ENCODE measurements around the gene SPARCL1. TPM values are rescaled to one million over a fixed set of nuclear protein-coding genes. Genes with fewer than 3 reads are reported as not detected.

Gene SPARCL1
- total and polyA plus RNA-seq, 2 donors (not counting 1 experiment from before 2014, with no cell fraction given) = not detected

- no peak overlapping the region for H3K4me2 ChIP-seq (replicated peaks; ENCODE audit: low read depth, low read length, poor library complexity, severe bottlenecking)
- no peaks in the 10 kb centered on the region for H3K9me3 Mint-ChIP-seq (ENCODE audit: insufficient read depth)
- TF ChIP-seq, protein P1, sequence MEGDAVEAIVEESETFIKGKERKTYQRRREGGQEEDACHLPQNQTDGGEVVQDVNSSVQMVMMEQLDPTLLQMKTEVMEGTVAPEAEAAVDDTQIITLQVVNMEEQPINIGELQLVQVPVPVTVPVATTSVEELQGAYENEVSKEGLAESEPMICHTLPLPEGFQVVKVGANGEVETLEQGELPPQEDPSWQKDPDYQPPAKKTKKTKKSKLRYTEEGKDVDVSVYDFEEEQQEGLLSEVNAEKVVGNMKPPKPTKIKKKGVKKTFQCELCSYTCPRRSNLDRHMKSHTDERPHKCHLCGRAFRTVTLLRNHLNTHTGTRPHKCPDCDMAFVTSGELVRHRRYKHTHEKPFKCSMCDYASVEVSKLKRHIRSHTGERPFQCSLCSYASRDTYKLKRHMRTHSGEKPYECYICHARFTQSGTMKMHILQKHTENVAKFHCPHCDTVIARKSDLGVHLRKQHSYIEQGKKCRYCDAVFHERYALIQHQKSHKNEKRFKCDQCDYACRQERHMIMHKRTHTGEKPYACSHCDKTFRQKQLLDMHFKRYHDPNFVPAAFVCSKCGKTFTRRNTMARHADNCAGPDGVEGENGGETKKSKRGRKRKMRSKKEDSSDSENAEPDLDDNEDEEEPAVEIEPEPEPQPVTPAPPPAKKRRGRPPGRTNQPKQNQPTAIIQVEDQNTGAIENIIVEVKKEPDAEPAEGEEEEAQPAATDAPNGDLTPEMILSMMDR (IDR thresholded peaks at IDR 0.05) = no peak
- TF ChIP-seq EZH2 (IDR thresholded peaks at IDR 0.05; ENCODE audit: borderline replicate concordance, insufficient read depth, low read depth, low read length, poor library complexity, severe bottlenecking) = no peak
- CTCF ChIA-PET = no interaction called here
- no peaks in the 10 kb centered on the region for H3K4me1 ChIP-seq (ENCODE audit: control insufficient read depth in 2 of 2, insufficient read depth in 2 of 2, low read length in 2 of 2)
- DNase-seq (no peak), ATAC-seq (ENCODE audit: low read depth) (no peak)
- H2AFZ ChIP-seq (ENCODE audit: insufficient read depth, low read depth, low read length, poor library complexity, severe bottlenecking) = no peak overlapping the region
- intact Hi-C loops (cut with micrococcal nuclease) = no loop called here
- peaks cover 3% of the 10 kb centered on the region for H3K4me1 Mint-ChIP-seq
- 88% methylated on average over 1 of the region's 2 CpGs for whole genome bisulfite sequencing (ENCODE audit: insufficient coverage)
- H3K27ac Mint-ChIP-seq = no peak overlapping the region
- no peaks in the 10 kb centered on the region for H3K79me2 ChIP-seq (ENCODE audit: control insufficient read depth, insufficient read depth, low read length)
- no peaks in the 10 kb centered on the region for H3K27me3 Mint-ChIP-seq
- POLR2A ChIA-PET = no interaction called here
- no peaks in the 10 kb centered on the region for H3K36me3 ChIP-seq (replicated peaks in 1 of 2; ENCODE audit: control extremely low read depth in 1 of 2, control insufficient read depth in 1 of 2, extremely low read depth in 1 of 2, insufficient read depth in 2 of 2, low read length in 1 of 2)
- no peaks in the 10 kb centered on the region for H4K20me1 ChIP-seq (ENCODE audit: control insufficient read depth, insufficient read depth, low read length, poor library complexity, severe bottlenecking)
- no peak overlapping the region for H3K27ac ChIP-seq (ENCODE audit: low read length in 2 of 2)
- peaks cover 0 to 12% (median 3%) of the 10 kb centered on the region in 3 donors for H3K9me3 ChIP-seq (ENCODE audit: control extremely low read depth in 1 of 3, control insufficient read depth in 2 of 3, insufficient read depth in 1 of 3, low read length in 2 of 3)
- no peak overlapping the region for H3K4me3 Mint-ChIP-seq
- H3K9ac ChIP-seq (ENCODE audit: low read length) = no peak overlapping the region
- no peak overlapping the region for H3K4me3 ChIP-seq (ENCODE audit: control extremely low read depth in 1 of 5, extremely low read depth in 1 of 5, insufficient read depth in 1 of 5, low read depth in 2 of 5, low read length in 4 of 5)
- H3K27me3 ChIP-seq (replicated peaks in 1 of 4; ENCODE audit: control extremely low read depth in 1 of 4, control insufficient read depth in 3 of 4, insufficient read depth in 4 of 4, low read length in 3 of 4) = no peaks in the 10 kb centered on the region
These were observed 37.7 kb downstream of the SPARCL1 start for GRCh38 chr4:87491436-87491835.

DNA sequence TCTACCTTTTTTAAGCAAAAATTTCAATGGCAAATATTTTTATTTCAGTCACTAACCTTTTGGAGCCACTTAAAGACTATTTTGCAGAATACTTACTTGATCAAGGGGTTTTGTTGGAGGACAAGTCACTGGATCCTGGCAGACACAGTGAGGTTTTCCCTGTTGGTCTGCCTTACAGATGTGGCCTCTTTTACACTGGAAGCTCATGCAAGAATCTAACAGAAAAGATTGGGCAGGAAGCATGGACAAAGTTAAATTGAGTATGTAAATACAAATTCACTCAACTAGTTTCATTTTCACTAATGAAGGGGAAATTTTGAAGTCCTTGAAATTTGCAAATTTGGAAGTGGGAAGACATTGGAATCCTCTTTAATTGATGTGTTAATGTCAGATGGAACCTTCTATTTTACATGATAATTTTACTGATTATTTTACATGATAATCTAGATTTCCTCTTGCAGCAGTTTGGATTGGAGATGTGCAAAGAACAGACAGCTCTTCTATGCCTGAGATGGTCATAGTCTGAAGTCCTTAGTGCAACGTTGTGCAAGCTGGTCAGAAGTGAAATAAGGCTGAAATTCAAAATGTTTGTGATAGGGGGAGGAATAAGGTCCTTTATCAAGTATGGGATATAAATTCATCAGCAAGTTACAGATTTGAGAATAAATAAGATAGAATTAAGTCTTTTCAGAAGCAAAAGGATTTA lies 38.4 kb downstream of the SPARCL1 start:
- TF ChIP-seq, protein P1 (IDR thresholded peaks at IDR 0.05) = no peak
- TF ChIP-seq EZH2 (IDR thresholded peaks at IDR 0.05; ENCODE audit: borderline replicate concordance, insufficient read depth, low read depth, low read length, poor library complexity, severe bottlenecking) = no peak
- ATAC-seq (ENCODE audit: low read depth) = no peak
- no peak overlapping the region for H3K9ac ChIP-seq (ENCODE audit: low read length)

More for the DNA sequence above, 38.4 kb downstream of the SPARCL1 start:
- H3K27me3 Mint-ChIP-seq = no peaks in the 10 kb centered on the region
- Histone ChIP-seq H4K20me1 (ENCODE audit: control insufficient read depth, insufficient read depth, low read length, poor library complexity, severe bottlenecking) (no peaks in the 10 kb centered on the region), H3K9me3 (ENCODE audit: control extremely low read depth in 1 of 3, control insufficient read depth in 2 of 3, insufficient read depth in 1 of 3, low read length in 2 of 3) (peaks cover 0 to 12% (median 3%) of the 10 kb centered on the region in 3 donors), H3K4me1 (ENCODE audit: control insufficient read depth in 2 of 2, insufficient read depth in 2 of 2, low read length in 2 of 2) (no peaks in the 10 kb centered on the region), H3K27ac (ENCODE audit: low read length in 2 of 2) (no peak overlapping the region), H3K36me3 (replicated peaks in 1 of 2; ENCODE audit: control extremely low read depth in 1 of 2, control insufficient read depth in 1 of 2, extremely low read depth in 1 of 2, insufficient read depth in 2 of 2, low read length in 1 of 2) (no peaks in the 10 kb centered on the region), H3K4me3 (ENCODE audit: control extremely low read depth in 1 of 5, extremely low read depth in 1 of 5, insufficient read depth in 1 of 5, low read depth in 2 of 5, low read length in 4 of 5) (no peak overlapping the region), H3K79me2 (ENCODE audit: control insufficient read depth, insufficient read depth, low read length) (no peaks in the 10 kb centered on the region), H3K27me3 (replicated peaks in 1 of 4; ENCODE audit: control extremely low read depth in 1 of 4, control insufficient read depth in 3 of 4, insufficient read depth in 4 of 4, low read length in 3 of 4) (no peaks in the 10 kb centered on the region), H2AFZ (ENCODE audit: insufficient read depth, low read depth, low read length, poor library complexity, severe bottlenecking) (no peak overlapping the region), H3K4me2 (replicated peaks; ENCODE audit: low read depth, low read length, poor library complexity, severe bottlenecking) (no peak overlapping the region)
- ChIA-PET CTCF (interaction anchor here (0.8 kb wide), 1 partner anchor 43 kb away, joined by 4 read pairs; no protein-coding TSS in a partner anchor), POLR2A (no interaction called here)
- H3K4me3 Mint-ChIP-seq = no peak overlapping the region
- intact Hi-C loops (cut with micrococcal nuclease) = no loop called here
- H3K4me1 Mint-ChIP-seq = peaks cover 3% of the 10 kb centered on the region
- no peak for DNase-seq
- H3K9me3 Mint-ChIP-seq (ENCODE audit: insufficient read depth) = no peaks in the 10 kb centered on the region
- 71% methylated on average over 1 of the region's 1 CpG for WGBS (ENCODE audit: insufficient coverage)
- no peak overlapping the region for H3K27ac Mint-ChIP-seq

All from B cell (primary cell).